ENCODE measurements around the gene DLEU7.

DLEU7 gene

GRCh38 chr13:50873991-50874390 lies 30.5 kb upstream of the DLEU7 start:
- TF ChIP-seq POLR2A (IDR thresholded peaks at IDR 0.05; ENCODE audit: low read depth, low read length) (no peak), SPI1 (IDR thresholded peaks at IDR 0.05; ENCODE audit: low read depth, low read length) (no peak), POU2F2 (IDR thresholded peaks at IDR 0.05; ENCODE audit: low read depth, low read length) (no peak), TAF1 (IDR thresholded peaks at IDR 0.05; ENCODE audit: low read depth, low read length) (no peak), PAX5 (IDR thresholded peaks at IDR 0.05; ENCODE audit: insufficient read depth, low read length, severe bottlenecking) (no peak), POLR2AphosphoS5 (IDR thresholded peaks at IDR 0.05; ENCODE audit: low read depth, low read length) (no peak)
- FAIRE-seq = no peak

GRCh38 chr13:50873467-50873866 lies 30.0 kb upstream of the DLEU7 start:
- FAIRE-seq = no peak
- no peak for DNase-seq (ENCODE audit: insufficient read length, low spot score)
- no peak for TF ChIP-seq PAX5 (IDR thresholded peaks at IDR 0.05; ENCODE audit: insufficient read depth, low read length, severe bottlenecking)
- TF ChIP-seq SPI1 (IDR thresholded peaks at IDR 0.05; ENCODE audit: low read depth, low read length) = no peak
- TF ChIP-seq POU2F2 (IDR thresholded peaks at IDR 0.05; ENCODE audit: low read depth, low read length) = no peak
- no peak for TF ChIP-seq POLR2A (IDR thresholded peaks at IDR 0.05; ENCODE audit: low read depth, low read length)
- TF ChIP-seq TAF1 (IDR thresholded peaks at IDR 0.05; ENCODE audit: low read depth, low read length) = no peak
- no peak for TF ChIP-seq POLR2AphosphoS5 (IDR thresholded peaks at IDR 0.05; ENCODE audit: low read depth, low read length)

More at GRCh38 chr13:50873991-50874390, 30.5 kb upstream of the DLEU7 start:
- DNase-seq (ENCODE audit: insufficient read length, low spot score) = no peak

GRCh38 chr13:50871405-50871804 lies 27.9 kb upstream of the DLEU7 start:
- DNase-seq (ENCODE audit: insufficient read length, low spot score) (no peak), FAIRE-seq (no peak)
- TF ChIP-seq PAX5 (IDR thresholded peaks at IDR 0.05; ENCODE audit: insufficient read depth, low read length, severe bottlenecking) (no peak), SPI1 (IDR thresholded peaks at IDR 0.05; ENCODE audit: low read depth, low read length) (no peak), TAF1 (IDR thresholded peaks at IDR 0.05; ENCODE audit: low read depth, low read length) (no peak), POU2F2 (IDR thresholded peaks at IDR 0.05; ENCODE audit: low read depth, low read length) (no peak), POLR2A (IDR thresholded peaks at IDR 0.05; ENCODE audit: low read depth, low read length) (no peak), POLR2AphosphoS5 (IDR thresholded peaks at IDR 0.05; ENCODE audit: low read depth, low read length) (no peak)

GRCh38 chr13:50867637-50867945 lies 24.1 kb upstream of the DLEU7 start:
- DNase-seq (ENCODE audit: insufficient read length, low spot score) (no peak), FAIRE-seq (no peak)
- TF ChIP-seq POLR2AphosphoS5 (IDR thresholded peaks at IDR 0.05; ENCODE audit: low read depth, low read length) (no peak), POU2F2 (IDR thresholded peaks at IDR 0.05; ENCODE audit: low read depth, low read length) (no peak), TAF1 (IDR thresholded peaks at IDR 0.05; ENCODE audit: low read depth, low read length) (no peak), SPI1 (IDR thresholded peaks at IDR 0.05; ENCODE audit: low read depth, low read length) (no peak)

- no peak for DNase-seq (ENCODE audit: insufficient read length, low spot score)
- FAIRE-seq = no peak
- TF ChIP-seq TAF1 (IDR thresholded peaks at IDR 0.05; ENCODE audit: low read depth, low read length) (no peak), SPI1 (IDR thresholded peaks at IDR 0.05; ENCODE audit: low read depth, low read length) (no peak), PAX5 (IDR thresholded peaks at IDR 0.05; ENCODE audit: insufficient read depth, low read length, severe bottlenecking) (no peak), POLR2AphosphoS5 (IDR thresholded peaks at IDR 0.05; ENCODE audit: low read depth, low read length) (no peak), POU2F2 (IDR thresholded peaks at IDR 0.05; ENCODE audit: low read depth, low read length) (no peak), POLR2A (IDR thresholded peaks at IDR 0.05; ENCODE audit: low read depth, low read length) (no peak)
Measured at GRCh38 chr13:50866817-50867636, 23.5 kb upstream of the DLEU7 start.

- FAIRE-seq = no peak
- TF ChIP-seq POLR2AphosphoS5 (IDR thresholded peaks at IDR 0.05; ENCODE audit: low read depth, low read length) (no peak), POLR2A (IDR thresholded peaks at IDR 0.05; ENCODE audit: low read depth, low read length) (no peak), PAX5 (IDR thresholded peaks at IDR 0.05; ENCODE audit: insufficient read depth, low read length, severe bottlenecking) (no peak), TAF1 (IDR thresholded peaks at IDR 0.05; ENCODE audit: low read depth, low read length) (no peak), POU2F2 (IDR thresholded peaks at IDR 0.05; ENCODE audit: low read depth, low read length) (no peak), SPI1 (IDR thresholded peaks at IDR 0.05; ENCODE audit: low read depth, low read length) (no peak)
- no peak for DNase-seq (ENCODE audit: insufficient read length, low spot score)
Measured at GRCh38 chr13:50864492-50864891, 21.0 kb upstream of the DLEU7 start.

- no peak for FAIRE-seq
- TF ChIP-seq SPI1 (IDR thresholded peaks at IDR 0.05; ENCODE audit: low read depth, low read length) (no peak), TAF1 (IDR thresholded peaks at IDR 0.05; ENCODE audit: low read depth, low read length) (no peak), POLR2AphosphoS5 (IDR thresholded peaks at IDR 0.05; ENCODE audit: low read depth, low read length) (no peak), POU2F2 (IDR thresholded peaks at IDR 0.05; ENCODE audit: low read depth, low read length) (no peak), POLR2A (IDR thresholded peaks at IDR 0.05; ENCODE audit: low read depth, low read length) (no peak), PAX5 (IDR thresholded peaks at IDR 0.05; ENCODE audit: insufficient read depth, low read length, severe bottlenecking) (no peak)
Measured at GRCh38 chr13:50855681-50856080, 12.2 kb upstream of the DLEU7 start.

GRCh38 chr13:50850445-50850844 lies 7.0 kb upstream of the DLEU7 start:
- FAIRE-seq (no peak), DNase-seq (ENCODE audit: insufficient read length, low spot score) (no peak)
- no peak for TF ChIP-seq PAX5 (IDR thresholded peaks at IDR 0.05; ENCODE audit: insufficient read depth, low read length, severe bottlenecking)
- TF ChIP-seq TAF1 (IDR thresholded peaks at IDR 0.05; ENCODE audit: low read depth, low read length) = no peak
- no peak for TF ChIP-seq POLR2A (IDR thresholded peaks at IDR 0.05; ENCODE audit: low read depth, low read length)
- TF ChIP-seq POU2F2 (IDR thresholded peaks at IDR 0.05; ENCODE audit: low read depth, low read length) = no peak
- no peak for TF ChIP-seq SPI1 (IDR thresholded peaks at IDR 0.05; ENCODE audit: low read depth, low read length)
- no peak for TF ChIP-seq POLR2AphosphoS5 (IDR thresholded peaks at IDR 0.05; ENCODE audit: low read depth, low read length)

More at GRCh38 chr13:50855681-50856080, 12.2 kb upstream of the DLEU7 start:
- DNase-seq (ENCODE audit: insufficient read length, low spot score) = no peak

- no peak for TF ChIP-seq POLR2A (IDR thresholded peaks at IDR 0.05; ENCODE audit: low read depth, low read length)
- no peak for TF ChIP-seq SPI1 (IDR thresholded peaks at IDR 0.05; ENCODE audit: low read depth, low read length)
- TF ChIP-seq PAX5 (IDR thresholded peaks at IDR 0.05; ENCODE audit: insufficient read depth, low read length, severe bottlenecking) = no peak
- TF ChIP-seq POU2F2 (IDR thresholded peaks at IDR 0.05; ENCODE audit: low read depth, low read length) = no peak
- no peak for TF ChIP-seq TAF1 (IDR thresholded peaks at IDR 0.05; ENCODE audit: low read depth, low read length)
- TF ChIP-seq POLR2AphosphoS5 (IDR thresholded peaks at IDR 0.05; ENCODE audit: low read depth, low read length) = no peak
- no peak for FAIRE-seq
Measured at GRCh38 chr13:50847501-50847900, 4.0 kb upstream of the DLEU7 start.

More at GRCh38 chr13:50847501-50847900, 4.0 kb upstream of the DLEU7 start:
- DNase-seq (ENCODE audit: insufficient read length, low spot score) = no peak
